ENCODE data around the gene MIA.

Gene MIA

DNA sequence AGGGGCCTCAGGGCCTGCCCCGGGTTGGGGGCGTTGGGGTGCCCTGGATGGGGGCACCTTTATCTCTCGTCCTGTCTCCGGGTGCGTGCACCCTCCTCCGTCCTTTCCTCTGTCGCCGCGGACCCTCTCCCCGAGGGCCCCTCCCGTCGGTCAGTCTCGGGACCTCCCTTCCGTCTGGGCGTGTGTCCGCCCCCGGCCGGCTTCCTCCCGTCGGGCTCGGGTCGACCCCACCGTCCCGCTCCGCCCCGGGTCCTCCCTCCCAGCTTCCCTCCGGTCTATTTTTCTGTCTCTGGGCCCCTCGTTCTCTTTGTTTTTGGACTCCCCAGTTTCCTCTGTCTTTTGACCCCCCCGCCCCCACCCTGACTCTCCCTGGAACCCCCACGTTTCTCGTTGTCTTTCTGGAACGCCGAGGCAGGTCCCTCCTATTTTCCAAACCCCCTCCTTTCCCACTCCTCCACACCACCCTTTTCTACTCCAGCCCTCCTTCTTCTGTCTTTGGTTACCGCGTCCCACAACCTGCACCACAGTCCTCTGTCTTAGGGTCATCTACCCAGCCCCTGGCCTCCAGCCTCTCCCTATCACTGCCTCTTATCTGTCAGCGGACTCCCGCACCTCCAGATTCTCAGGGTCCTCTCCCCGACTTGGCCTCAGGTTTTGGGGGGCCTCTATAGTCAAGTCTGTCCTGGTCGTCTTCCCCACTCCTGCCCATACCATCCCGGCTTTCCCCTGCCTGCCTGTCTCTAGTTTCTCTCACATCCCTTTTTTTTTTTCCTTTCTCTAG, 24.4 kb downstream of the MIA start (continued):
- TF ChIP-seq ZFP3 (tag by site-specific recombination; IDR thresholded peaks at IDR 0.05; ENCODE audit: low read depth) (no peak), KLF1 (tag by site-specific recombination; IDR thresholded peaks at IDR 0.05) (peak; percentile 94), ZNF596 (tag by site-specific recombination; IDR thresholded peaks at IDR 0.05) (no peak), ZNF311 (tag by site-specific recombination; IDR thresholded peaks at IDR 0.05; ENCODE audit: borderline replicate concordance) (no peak), ZBTB21 (tag by site-specific recombination; IDR thresholded peaks at IDR 0.05) (peak; percentile 6; the same call in 1 of the 2 replicates), ZNF221 (tag by site-specific recombination; IDR thresholded peaks at IDR 0.05; ENCODE audit: borderline replicate concordance) (no peak), ZNF350 (tag by site-specific recombination; IDR thresholded peaks at IDR 0.05) (no peak), SP7 (tag by site-specific recombination; IDR thresholded peaks at IDR 0.05) (peak; percentile 64), ZFP37 (tag by site-specific recombination; IDR thresholded peaks at IDR 0.05) (0 out of 2 replicates have a peak, but pooled peaks have one; percentile 33), ZNF391 (tag by site-specific recombination; IDR thresholded peaks at IDR 0.05; ENCODE audit: borderline replicate concordance, low read depth) (peak; percentile 26; the same call in 1 of the 2 replicates), TCF7L2 (IDR thresholded peaks at IDR 0.05; ENCODE audit: borderline replicate concordance, low read depth, low read length) (no peak), ZNF146 (tag by site-specific recombination; IDR thresholded peaks at IDR 0.05) (no peak), ZNF223 (tag by site-specific recombination; IDR thresholded peaks at IDR 0.05) (no peak), PRDM1 (tag by site-specific recombination; IDR thresholded peaks at IDR 0.05) (peak; percentile 58; the same call in 1 of the 2 replicates), ZNF302 (tag by site-specific recombination; IDR thresholded peaks at IDR 0.05; ENCODE audit: low read depth) (no peak), ZNF549 (tag by site-specific recombination; IDR thresholded peaks at IDR 0.05) (no peak), ZNF266 (tag by site-specific recombination; IDR thresholded peaks at IDR 0.05; ENCODE audit: low read depth) (no peak), GLI2 (tag by site-specific recombination; IDR thresholded peaks at IDR 0.05; ENCODE audit: borderline replicate concordance, low read depth) (no peak), ZNF837 (tag by site-specific recombination; IDR thresholded peaks at IDR 0.05) (no peak), ZNF701 (tag by site-specific recombination; IDR thresholded peaks at IDR 0.05) (no peak), ZFHX2 (tag by site-specific recombination; conservative IDR thresholded peaks at IDR 0.05) (peak; percentile 94), ZNF292 (tag by site-specific recombination; IDR thresholded peaks at IDR 0.05; ENCODE audit: borderline replicate concordance, low read depth) (no peak), ZNF169 (tag by site-specific recombination; IDR thresholded peaks at IDR 0.05) (no peak), ZNF629 (tag by site-specific recombination; IDR thresholded peaks at IDR 0.05) (no peak; the same call in 1 of the 2 replicates), ZNF76 (tag by site-specific recombination; IDR thresholded peaks at IDR 0.05; ENCODE audit: borderline replicate concordance, low read depth) (peak; percentile 85), ZNF214 (tag by site-specific recombination; IDR thresholded peaks at IDR 0.05; ENCODE audit: borderline replicate concordance) (no peak)
- TF ChIP-seq, protein P1, sequence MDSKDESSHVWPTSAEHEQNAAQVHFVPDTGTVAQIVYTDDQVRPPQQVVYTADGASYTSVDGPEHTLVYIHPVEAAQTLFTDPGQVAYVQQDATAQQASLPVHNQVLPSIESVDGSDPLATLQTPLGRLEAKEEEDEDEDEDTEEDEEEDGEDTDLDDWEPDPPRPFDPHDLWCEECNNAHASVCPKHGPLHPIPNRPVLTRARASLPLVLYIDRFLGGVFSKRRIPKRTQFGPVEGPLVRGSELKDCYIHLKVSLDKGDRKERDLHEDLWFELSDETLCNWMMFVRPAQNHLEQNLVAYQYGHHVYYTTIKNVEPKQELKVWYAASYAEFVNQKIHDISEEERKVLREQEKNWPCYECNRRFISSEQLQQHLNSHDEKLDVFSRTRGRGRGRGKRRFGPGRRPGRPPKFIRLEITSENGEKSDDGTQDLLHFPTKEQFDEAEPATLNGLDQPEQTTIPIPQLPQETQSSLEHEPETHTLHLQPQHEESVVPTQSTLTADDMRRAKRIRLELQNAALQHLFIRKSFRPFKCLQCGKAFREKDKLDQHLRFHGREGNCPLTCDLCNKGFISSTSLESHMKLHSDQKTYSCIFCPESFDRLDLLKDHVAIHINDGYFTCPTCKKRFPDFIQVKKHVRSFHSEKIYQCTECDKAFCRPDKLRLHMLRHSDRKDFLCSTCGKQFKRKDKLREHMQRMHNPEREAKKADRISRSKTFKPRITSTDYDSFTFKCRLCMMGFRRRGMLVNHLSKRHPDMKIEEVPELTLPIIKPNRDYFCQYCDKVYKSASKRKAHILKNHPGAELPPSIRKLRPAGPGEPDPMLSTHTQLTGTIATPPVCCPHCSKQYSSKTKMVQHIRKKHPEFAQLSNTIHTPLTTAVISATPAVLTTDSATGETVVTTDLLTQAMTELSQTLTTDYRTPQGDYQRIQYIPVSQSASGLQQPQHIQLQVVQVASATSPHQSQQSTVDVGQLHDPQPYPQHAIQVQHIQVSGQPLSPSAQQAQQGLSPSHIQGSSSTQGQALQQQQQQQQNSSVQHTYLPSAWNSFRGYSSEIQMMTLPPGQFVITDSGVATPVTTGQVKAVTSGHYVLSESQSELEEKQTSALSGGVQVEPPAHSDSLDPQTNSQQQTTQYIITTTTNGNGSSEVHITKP (tag by site-specific recombination; IDR thresholded peaks at IDR 0.05): peak; percentile 68; the same call in 1 of the 2 replicates
- TF ChIP-seq, protein P2, sequence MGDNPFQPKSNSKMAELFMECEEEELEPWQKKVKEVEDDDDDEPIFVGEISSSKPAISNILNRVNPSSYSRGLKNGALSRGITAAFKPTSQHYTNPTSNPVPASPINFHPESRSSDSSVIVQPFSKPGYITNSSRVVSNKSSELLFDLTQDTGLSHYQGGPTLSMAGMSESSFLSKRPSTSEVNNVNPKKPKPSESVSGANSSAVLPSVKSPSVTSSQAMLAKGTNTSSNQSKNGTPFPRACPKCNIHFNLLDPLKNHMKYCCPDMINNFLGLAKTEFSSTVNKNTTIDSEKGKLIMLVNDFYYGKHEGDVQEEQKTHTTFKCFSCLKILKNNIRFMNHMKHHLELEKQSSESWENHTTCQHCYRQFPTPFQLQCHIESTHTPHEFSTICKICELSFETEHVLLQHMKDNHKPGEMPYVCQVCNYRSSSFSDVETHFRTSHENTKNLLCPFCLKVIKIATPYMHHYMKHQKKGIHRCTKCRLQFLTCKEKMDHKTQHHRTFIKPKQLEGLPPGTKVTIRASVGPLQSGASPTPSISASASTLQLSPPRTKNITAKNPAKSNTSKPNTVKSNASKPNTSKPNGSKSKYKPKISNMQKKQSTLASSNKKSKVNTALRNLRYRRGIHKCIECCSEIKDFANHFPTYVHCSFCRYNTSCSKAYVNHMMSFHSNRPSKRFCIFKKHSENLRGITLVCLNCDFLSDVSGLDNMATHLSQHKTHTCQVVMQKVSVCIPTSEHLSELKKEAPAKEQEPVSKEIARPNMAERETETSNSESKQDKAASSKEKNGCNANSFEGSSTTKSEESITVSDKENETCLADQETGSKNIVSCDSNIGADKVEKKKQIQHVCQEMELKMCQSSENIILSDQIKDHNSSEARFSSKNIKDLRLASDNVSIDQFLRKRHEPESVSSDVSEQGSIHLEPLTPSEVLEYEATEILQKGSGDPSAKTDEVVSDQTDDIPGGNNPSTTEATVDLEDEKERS (tag by site-specific recombination; IDR thresholded peaks at IDR 0.05): no peak
- TF ChIP-seq, protein P3, sequence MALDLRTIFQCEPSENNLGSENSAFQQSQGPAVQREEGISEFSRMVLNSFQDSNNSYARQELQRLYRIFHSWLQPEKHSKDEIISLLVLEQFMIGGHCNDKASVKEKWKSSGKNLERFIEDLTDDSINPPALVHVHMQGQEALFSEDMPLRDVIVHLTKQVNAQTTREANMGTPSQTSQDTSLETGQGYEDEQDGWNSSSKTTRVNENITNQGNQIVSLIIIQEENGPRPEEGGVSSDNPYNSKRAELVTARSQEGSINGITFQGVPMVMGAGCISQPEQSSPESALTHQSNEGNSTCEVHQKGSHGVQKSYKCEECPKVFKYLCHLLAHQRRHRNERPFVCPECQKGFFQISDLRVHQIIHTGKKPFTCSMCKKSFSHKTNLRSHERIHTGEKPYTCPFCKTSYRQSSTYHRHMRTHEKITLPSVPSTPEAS (tag by site-specific recombination; IDR thresholded peaks at IDR 0.05): 0 out of 2 replicates have a peak, but pooled peaks have one; percentile 31
